PC-9 (cell line): ENCODE measurements around the gene XCL2. TPM values are rescaled to one million over a fixed set of nuclear protein-coding genes. Genes with fewer than 3 reads are reported as not detected.

Experiments
- BruUV-seq: library from RNA; stranded (reverse); fragments of 400-500 nt; replicated peaks from 2 replicates; lab custom pipeline; 2021; lab: Mats Ljungman, UMichigan
- CTCF ChIA-PET: fragments of 300-600 bp; sonication (Branson Sonifier 250); formaldehyde crosslinking; loops from one replicate; lab custom pipeline; 2022; ENCODE audit warnings: antibody characterized with exemption; lab: Charles Lee
- POLR2A ChIA-PET: fragments of 300-600 bp; sonication (Branson Sonifier 250); formaldehyde crosslinking; loops from one replicate; lab custom pipeline; 2022; ENCODE audit warnings: antibody characterized with exemption; ENCODE audit not compliant: unreplicated experiment; lab: Charles Lee
- DNase-seq, 2 experiments: peaks; one replicate each; pipeline versions ENCODE4 v3.0.0 to v3.0.0-alpha.2; 2015 to 2022; ENCODE audit warnings: mixed read lengths in 1 of 2
- H2AFZ ChIP-seq: fragments of 200-600 bp; sonication (generic); 2 replicates; pipeline ENCODE4 v1.8.1; 2017; ENCODE audit warnings: antibody characterized with exemption
- H3F3A ChIP-seq: fragments of 200-600 bp; sonication (generic); 2 replicates; pipeline ENCODE4 v1.8.1; 2017; ENCODE audit warnings: antibody characterized with exemption, mild to moderate bottlenecking, low read depth; ENCODE audit not compliant: insufficient read depth
- H3K27ac ChIP-seq: fragments of 200-600 bp; sonication (generic); 2 replicates; pipeline ENCODE4 v1.6.1; 2016; ENCODE audit warnings: mixed run types
- H3K27me3 ChIP-seq: fragments of 200-600 bp; sonication (generic); 2 replicates; pipeline ENCODE4 v1.6.1; 2016; ENCODE audit warnings: low read depth, mixed run types; ENCODE audit not compliant: insufficient read depth
- H3K36me3 ChIP-seq: fragments of 200-600 bp; sonication (generic); 2 replicates; pipeline ENCODE4 v1.6.1; 2016; ENCODE audit warnings: low read depth, mixed run types
- H3K4me1 ChIP-seq: fragments of 200-600 bp; sonication (generic); replicated peaks from 2 replicates; pipeline ENCODE4 v1.6.1; 2016; ENCODE audit warnings: mixed run types; ENCODE audit not compliant: insufficient read depth
- H3K4me2 ChIP-seq: fragments of 200-600 bp; sonication (generic); 2 replicates; pipeline ENCODE4 v1.6.1; 2017; ENCODE audit warnings: mixed run types
- H3K4me3 ChIP-seq: fragments of 200-600 bp; sonication (generic); 2 replicates; pipeline ENCODE4 v1.6.1; 2016; ENCODE audit warnings: mixed run types
- H3K79me2 ChIP-seq: fragments of 200-600 bp; sonication (generic); 2 replicates; pipeline ENCODE4 v1.6.1; 2017; ENCODE audit warnings: low read depth, mixed run types
- H3K9me2 ChIP-seq: fragments of 200-600 bp; sonication (generic); 2 replicates; pipeline ENCODE4 v1.8.1; 2017; ENCODE audit warnings: mild to moderate bottlenecking; ENCODE audit not compliant: insufficient read depth
- H3K9me3 ChIP-seq: fragments of 200-600 bp; sonication (generic); 2 replicates; pipeline ENCODE4 v1.8.1; 2016; ENCODE audit warnings: low read depth; ENCODE audit not compliant: insufficient read depth
- H4K20me1 ChIP-seq: fragments of 200-600 bp; sonication (generic); 2 replicates; pipeline ENCODE4 v1.8.1; 2017; ENCODE audit not compliant: insufficient read depth
- CTCF ChIP-seq: fragments of 200-600 bp; sonication (generic); conservative IDR thresholded peaks from 2 replicates; pipeline ENCODE4 v1.6.1; 2017; ENCODE audit warnings: mixed run types, antibody characterized with exemption, mild to moderate bottlenecking, moderate library complexity
- EZH2 ChIP-seq: fragments of 200-600 bp; sonication (generic); IDR thresholded peaks from 2 replicates; pipeline ENCODE4 v1.8.0; 2017; ENCODE audit warnings: antibody characterized with exemption, low read depth
- intact Hi-C: fragments of 100-400 bp; cut with micrococcal nuclease; formaldehyde crosslinking; loops from one replicate; pipeline ENCODE4 v1.10.0; 2022; ENCODE audit not compliant: unreplicated experiment
- total RNA-seq: library from RNA; stranded (reverse); gene quantifications from 2 replicates; pipeline ENCODE4 v1.2.3, GENCODE V29; 2021

XCL2 gene
- total RNA-seq, 1 experiment from 2014 or later: not detected

GRCh38 chr1:168567007-168567406 lies 23.2 kb upstream of the XCL2 start:
- Histone ChIP-seq H3K9me2 (no peaks in the 10 kb centered on the region), H4K20me1 (no peaks in the 10 kb centered on the region), H3K4me1 (no peaks in the 10 kb centered on the region), H3K36me3 (no peaks in the 10 kb centered on the region), H3K79me2 (no peaks in the 10 kb centered on the region), H3K4me2 (no peak overlapping the region), H3K4me3 (no peak overlapping the region), H3F3A (no peaks in the 10 kb centered on the region), H2AFZ (no peak overlapping the region), H3K27ac (no peak overlapping the region), H3K9me3 (no peaks in the 10 kb centered on the region), H3K27me3 (no peaks in the 10 kb centered on the region)
- POLR2A ChIA-PET: no interaction called here
- DNase-seq: no peak
- intact Hi-C loops: no loop called here
- BruUV-seq: no TSS peak
- CTCF ChIA-PET: interaction anchor here (0.6 kb wide), 1 partner anchor 199 kb away, joined by 3 read pairs; no protein-coding TSS in a partner anchor
- no peak for TF ChIP-seq EZH2
- TF ChIP-seq CTCF: no peak

GRCh38 chr1:168565825-168566224 lies 22.0 kb upstream of the XCL2 start:
- ChIA-PET POLR2A (no interaction called here), CTCF (no interaction called here)
- BruUV-seq: no TSS peak
- H3K27ac ChIP-seq: no peak overlapping the region
- no peaks in the 10 kb centered on the region for H3K9me2 ChIP-seq
- H2AFZ ChIP-seq: no peak overlapping the region
- no peaks in the 10 kb centered on the region for H3K9me3 ChIP-seq
- DNase-seq: no peak
- no peaks in the 10 kb centered on the region for H3K27me3 ChIP-seq
- H3F3A ChIP-seq: no peaks in the 10 kb centered on the region
- TF ChIP-seq EZH2 (no peak), CTCF (no peak)
- H3K79me2 ChIP-seq: no peaks in the 10 kb centered on the region
- no peak overlapping the region for H3K4me3 ChIP-seq
- H3K4me2 ChIP-seq: no peak overlapping the region
- H3K36me3 ChIP-seq: no peaks in the 10 kb centered on the region
- no peaks in the 10 kb centered on the region for H3K4me1 ChIP-seq
- intact Hi-C loops: no loop called here
- H4K20me1 ChIP-seq: no peaks in the 10 kb centered on the region

- no peaks in the 10 kb centered on the region for H3K79me2 ChIP-seq
- CTCF ChIA-PET: no interaction called here
- H3K9me3 ChIP-seq: no peaks in the 10 kb centered on the region
- POLR2A ChIA-PET: no interaction called here
- no peaks in the 10 kb centered on the region for H3K36me3 ChIP-seq
- H3K27ac ChIP-seq: no peak overlapping the region
- H3K27me3 ChIP-seq: no peaks in the 10 kb centered on the region
- BruUV-seq: no TSS peak
- H3K4me2 ChIP-seq: no peak overlapping the region
- no peak overlapping the region for H2AFZ ChIP-seq
- no peaks in the 10 kb centered on the region for H3F3A ChIP-seq
- TF ChIP-seq CTCF (no peak), EZH2 (no peak)
- no peaks in the 10 kb centered on the region for H4K20me1 ChIP-seq
- H3K4me3 ChIP-seq: no peak overlapping the region
- no peak for DNase-seq
- intact Hi-C loops: no loop called here
- H3K4me1 ChIP-seq: no peaks in the 10 kb centered on the region; the same call in 1 of the 2 replicates
- H3K9me2 ChIP-seq: no peaks in the 10 kb centered on the region
Observed at GRCh38 chr1:168561989-168562388, 18.2 kb upstream of the XCL2 start.
